Kidney glomerular epithelial cell (primary cell): ENCODE results near the gene DDAH1.

Experiments used
- DNase-seq: peaks from one replicate; lab custom pipeline; 2025; lab: John Stamatoyannopoulos, UW

DDAH1 gene

DNA sequence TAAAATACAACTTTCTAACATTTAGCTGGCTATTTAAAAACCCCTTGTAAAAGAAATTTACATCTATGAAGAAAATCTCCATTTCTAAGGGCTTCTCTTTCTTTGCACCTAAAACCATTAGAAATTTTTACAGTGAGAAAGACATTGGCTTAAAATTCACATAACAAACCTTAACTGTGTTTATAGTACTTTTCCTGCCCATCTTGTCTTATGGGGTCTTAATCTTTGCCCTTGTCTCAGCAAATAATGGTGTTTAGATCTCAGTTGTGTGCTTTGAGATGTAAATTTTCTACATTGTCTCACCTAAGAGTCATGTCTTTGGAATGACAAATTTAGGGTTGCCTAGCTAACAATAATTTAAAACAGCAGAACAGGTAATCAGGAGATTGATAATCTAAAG is 71.5 kb downstream of the DDAH1 start:
- no peak for DNase-seq

GRCh38 chr1:85388416-85388815 is 76.5 kb downstream of the DDAH1 start:
- no peak for DNase-seq

DNA sequence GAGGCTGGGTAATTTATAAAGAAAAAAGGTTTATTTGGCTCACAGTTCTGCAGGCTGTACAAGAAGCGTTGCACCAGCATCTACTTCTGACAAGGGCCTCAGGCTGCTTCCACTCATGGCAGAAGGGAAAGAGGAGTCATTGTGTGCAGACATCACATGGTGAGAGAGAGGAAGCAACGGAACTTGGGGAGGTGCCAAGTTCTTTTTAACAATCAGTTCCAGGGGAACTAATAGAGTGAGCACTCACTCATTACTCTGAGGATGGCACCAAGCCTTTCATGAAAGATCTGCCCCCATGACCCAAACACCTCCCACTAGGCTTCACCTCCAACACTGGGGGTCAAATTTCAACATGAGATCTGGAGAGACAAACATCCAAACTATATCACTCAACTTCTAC is 77.2 kb downstream of the DDAH1 start:
- DNase-seq = no peak

GRCh38 chr1:85386068-85386722 is 78.8 kb downstream of the DDAH1 start:
- DNase-seq = no peak

GRCh38 chr1:85379203-85380136 is 85.5 kb downstream of the DDAH1 start:
- no peak for DNase-seq

DNA sequence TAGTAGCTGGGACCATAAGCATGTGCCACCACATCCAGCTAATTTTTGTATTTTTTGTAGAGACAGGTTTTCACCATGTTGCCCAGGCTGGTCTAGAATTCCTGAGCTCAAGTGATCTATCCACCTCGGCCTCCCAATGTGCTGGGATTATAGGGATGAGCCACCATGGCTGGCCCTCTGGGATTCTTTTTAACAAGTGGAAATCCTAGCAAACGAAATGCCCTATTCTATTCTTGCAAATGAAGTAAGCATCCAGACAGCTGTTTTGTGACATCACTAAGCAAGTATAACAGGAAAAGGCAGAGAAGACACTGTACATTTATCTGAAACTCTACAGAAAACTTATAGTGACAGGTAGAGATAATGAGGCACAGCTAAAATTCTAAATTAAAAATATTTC is 86.4 kb downstream of the DDAH1 start:
- DNase-seq = no peak

GRCh38 chr1:85376356-85376755 is 88.6 kb downstream of the DDAH1 start:
- no peak for DNase-seq

- DNase-seq = no peak
Observed at GRCh38 chr1:85375493-85375892, 89.5 kb downstream of the DDAH1 start.

- DNase-seq = peak; percentile 78
Observed at GRCh38 chr1:85374160-85374559, 90.8 kb downstream of the DDAH1 start.

DNA sequence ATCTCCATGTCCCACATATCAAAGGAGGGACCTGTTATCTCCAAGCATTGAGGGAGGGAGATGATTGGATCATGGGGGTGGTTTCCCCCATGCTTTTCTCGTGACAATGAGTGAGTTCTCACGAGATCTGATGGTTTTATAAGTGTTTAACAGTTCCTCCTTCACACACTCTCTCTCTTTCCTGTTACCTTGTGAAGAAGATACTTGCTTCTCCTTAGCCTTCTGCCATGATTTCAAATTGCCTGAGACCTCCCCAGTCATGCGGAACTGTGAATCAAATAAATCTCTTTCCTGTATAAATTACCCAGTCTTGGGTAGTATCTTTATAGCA is 91.6 kb downstream of the DDAH1 start:
- no peak for DNase-seq

GRCh38 chr1:85372683-85373377 is 92.1 kb downstream of the DDAH1 start:
- peak; percentile 10 for DNase-seq

DNA sequence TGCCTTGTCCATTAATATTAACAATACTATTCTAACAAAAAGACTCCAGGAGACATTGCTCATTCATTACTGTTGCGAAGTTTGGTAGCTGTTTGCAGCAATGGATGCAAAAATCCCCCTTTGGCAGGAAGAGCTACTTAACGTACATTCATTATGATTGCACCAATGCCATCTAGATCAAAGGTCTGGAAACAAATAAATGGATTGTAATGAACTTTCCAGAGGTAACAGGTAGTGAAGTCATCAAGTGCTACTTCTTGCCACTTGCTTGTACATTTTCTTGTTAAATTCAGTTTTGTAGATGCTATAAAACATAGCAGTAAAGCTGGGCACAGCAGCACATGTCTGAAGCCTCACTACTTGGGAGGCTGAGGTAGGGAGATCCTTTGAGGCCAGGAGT is 93.9 kb downstream of the DDAH1 start:
- no peak for DNase-seq

- DNase-seq = no peak
Observed at GRCh38 chr1:85368073-85368770, 96.7 kb downstream of the DDAH1 start.

GRCh38 chr1:85366391-85367170 is 98.4 kb downstream of the DDAH1 start:
- no peak for DNase-seq

- DNase-seq = no peak
Observed at GRCh38 chr1:85365851-85366250, 99.1 kb downstream of the DDAH1 start.

DNA sequence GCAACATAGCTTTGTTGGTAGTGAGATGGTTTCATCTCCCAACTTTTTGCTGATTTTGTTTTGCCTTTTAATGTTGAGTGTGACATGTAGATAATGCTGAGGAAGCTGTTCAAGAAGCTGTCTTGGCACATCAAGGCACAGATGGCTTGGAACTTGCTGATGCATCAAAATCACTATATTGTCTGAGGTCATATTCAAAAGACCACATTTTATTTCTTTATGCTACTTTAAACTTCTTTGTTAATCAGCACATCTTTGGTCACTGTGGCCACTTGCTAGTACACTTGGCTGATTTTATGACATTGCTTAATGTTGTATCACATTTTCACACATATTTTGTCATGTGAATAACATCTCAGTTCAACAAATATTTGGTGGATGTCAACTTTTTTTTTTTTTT is 101.4 kb downstream of the DDAH1 start:
- no peak for DNase-seq

DNA sequence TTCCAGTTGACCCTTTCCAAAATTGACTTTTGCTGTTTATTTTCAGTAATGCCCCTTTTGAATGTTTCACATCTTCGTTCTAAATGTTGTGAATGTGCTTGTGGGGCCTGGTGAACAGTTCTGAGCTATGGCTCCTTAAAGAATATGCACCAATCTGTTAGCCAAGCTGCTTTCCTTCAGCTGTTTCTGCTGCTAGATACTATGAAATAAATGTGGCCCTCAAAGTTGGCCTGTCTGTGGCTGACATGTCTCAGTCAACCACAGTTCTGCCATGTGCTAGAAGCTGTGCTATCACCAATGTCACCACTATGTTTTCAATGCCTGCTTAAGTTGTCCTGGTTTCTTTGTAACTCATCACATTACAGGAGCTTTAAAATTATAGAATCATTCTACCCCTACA is 101.9 kb downstream of the DDAH1 start:
- no peak for DNase-seq

DNA sequence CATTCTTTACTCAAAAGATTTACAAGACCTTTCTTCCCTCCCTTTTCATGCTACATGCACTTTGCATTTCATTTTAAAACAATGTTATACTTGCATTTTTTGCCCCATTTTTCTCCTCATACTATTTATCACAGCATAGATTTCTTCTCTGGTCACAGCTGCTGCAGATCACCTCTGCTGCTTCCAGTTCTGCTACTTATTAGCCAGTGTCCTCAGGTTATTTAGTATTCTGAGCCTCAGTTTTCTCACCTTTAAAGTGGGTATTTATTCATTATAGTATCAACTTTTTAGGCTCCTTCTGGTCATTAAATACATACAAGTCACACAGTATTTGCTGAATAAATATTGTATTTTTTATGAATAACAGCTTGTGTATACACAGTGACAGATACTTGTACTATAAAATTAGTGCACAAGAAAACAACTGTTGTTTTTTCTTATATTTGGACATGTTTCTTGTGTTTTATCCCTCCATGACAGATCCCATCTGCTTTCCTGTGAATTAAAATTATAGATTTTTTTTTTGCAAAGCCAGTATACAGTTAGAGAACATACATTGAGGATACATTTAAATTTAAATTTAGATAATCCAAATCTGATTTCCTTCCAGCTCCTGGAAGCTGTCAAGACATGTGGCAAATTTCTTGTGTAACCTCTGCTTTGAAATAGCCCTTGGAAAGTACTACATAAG is 103.2 kb downstream of the DDAH1 start:
- DNase-seq = no peak

- DNase-seq = peak; percentile 84
Observed at GRCh38 chr1:85360730-85361493, 104.0 kb downstream of the DDAH1 start.
